ENCODE results near the gene STARD8.

STARD8 gene

GRCh38 chrX:68746988-68747387 lies 99.5 kb downstream of the STARD8 start:
- no peak for DNase-seq

DNA sequence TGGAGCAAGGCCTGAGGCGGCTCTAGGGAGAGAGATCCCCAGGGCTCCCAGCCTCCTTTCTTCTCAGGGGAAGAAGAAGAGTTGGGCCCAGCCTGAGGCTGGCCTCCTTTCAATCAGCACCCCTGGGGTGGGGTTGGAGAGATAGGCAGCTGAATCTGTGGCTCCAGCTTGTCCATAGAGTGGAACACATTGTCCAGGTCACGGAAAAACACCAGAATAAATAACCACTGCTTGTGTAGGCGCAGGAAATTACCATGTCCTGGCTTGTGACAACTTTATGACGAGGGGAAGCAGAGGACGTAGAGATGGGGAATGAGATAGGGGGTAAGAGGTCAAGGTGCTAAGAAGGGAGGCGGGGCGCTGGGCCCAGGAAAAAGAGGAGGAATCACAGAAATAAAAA lies 100.6 kb downstream of the STARD8 start:
- no peak for DNase-seq

DNA sequence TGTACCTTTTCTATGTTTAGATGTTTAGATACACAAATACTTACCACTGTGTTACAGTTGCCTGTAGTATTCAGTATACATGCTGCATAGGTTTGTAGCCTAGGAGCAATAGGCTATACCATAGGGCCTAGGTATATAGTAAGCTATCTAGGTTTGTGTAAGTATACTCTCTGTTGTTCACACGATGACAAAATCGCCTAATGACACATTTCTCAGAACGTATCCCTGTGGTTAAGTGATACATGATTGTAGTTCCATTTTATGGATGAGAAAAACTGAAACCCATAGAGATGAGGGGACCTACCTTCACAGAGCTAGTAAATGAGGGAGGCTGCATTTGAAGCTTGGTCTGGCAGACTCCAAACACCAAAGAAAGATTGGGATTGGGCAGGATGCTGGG lies 102.0 kb downstream of the STARD8 start:
- no peak for DNase-seq

GRCh38 chrX:68750316-68750715 lies 102.8 kb downstream of the STARD8 start:
- DNase-seq = no peak

- no peak for DNase-seq
Measured at GRCh38 chrX:68751372-68751771, 103.9 kb downstream of the STARD8 start.

GRCh38 chrX:68753218-68753617 lies 105.8 kb downstream of the STARD8 start:
- no peak for DNase-seq

- no peak for DNase-seq
Measured at GRCh38 chrX:68754406-68754805, 106.9 kb downstream of the STARD8 start.

- DNase-seq = no peak
Measured at GRCh38 chrX:68755616-68756125, 108.2 kb downstream of the STARD8 start.

- no peak for DNase-seq
Measured at GRCh38 chrX:68757331-68757730, 109.9 kb downstream of the STARD8 start.

DNA sequence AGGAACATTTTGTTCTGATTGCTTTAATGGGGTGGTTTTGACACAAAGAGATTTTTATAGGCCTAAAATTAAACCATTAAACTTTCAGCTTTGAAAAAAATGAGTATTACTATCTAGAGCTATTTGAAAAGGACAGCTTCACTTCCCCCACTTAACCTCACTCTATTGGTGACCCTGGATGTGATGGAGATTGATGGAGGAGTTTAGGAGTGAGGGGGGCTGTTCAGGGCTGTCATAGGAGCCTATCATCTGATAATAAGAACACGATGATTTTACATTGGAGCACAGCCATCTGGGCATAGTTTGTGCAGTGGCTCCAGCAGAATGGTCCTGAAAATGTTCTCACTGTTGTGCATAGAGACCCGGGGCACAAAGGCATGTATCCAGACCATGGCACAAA lies 110.3 kb downstream of the STARD8 start:
- DNase-seq = no peak

DNA sequence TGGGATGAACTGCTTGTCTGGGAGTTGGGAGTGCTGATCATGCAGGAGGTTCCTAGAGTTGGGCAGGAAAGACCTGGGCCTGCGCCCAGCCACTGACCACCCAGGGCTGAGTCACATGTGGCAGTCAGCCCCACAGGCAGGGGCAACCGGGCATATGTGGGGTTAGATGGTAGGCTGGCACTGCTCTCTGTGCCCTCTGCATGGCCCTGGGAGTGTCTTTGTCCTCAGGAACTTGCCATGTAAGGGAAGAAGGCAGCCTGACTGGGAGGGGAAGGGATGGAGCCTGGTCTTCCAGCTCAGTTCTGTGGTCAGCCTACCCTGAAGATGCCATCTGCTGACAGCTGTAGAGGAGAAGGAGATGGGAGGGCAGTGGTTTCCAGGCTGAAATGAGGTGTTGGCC lies 111.2 kb downstream of the STARD8 start:
- no peak for DNase-seq

DNA sequence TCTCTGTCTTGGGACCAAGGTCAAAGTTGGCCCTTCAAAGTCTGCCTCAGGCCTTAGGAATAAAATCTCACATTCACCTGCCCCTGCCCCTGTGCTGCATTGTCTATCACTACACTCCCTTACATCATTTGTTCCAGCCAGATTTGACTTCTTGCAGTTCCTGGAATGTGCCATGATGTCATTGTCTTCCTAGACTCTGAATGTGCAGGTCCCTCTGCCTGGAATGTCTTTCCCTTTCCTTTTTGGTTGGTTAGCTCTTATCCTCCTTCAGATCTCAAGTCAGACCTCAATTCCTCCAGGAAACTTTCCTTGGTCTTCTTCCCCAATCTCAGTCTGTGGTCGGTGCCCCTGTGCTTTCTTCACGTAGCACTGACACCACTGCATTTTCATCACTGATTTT lies 113.6 kb downstream of the STARD8 start:
- no peak for DNase-seq

DNA sequence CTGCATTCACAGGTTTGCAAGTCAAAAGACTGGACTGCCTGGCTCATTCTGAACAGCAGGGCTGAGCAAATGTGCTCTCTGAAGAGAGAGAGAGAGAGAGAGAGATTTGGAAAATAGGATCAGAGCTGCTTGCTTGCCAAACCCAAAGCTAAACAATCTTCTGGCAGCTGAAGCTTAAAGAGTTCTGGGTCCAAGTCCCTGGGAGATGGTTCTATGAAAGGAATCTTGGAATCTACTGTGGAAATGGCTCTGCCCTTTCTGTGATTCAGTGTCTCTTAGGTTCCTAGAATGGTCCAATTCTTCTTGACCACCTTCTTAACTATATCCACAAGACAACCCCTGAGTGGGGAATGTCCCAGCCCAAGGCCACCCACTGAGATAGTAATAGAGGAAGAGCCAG lies 115.3 kb downstream of the STARD8 start:
- DNase-seq = no peak

DNA sequence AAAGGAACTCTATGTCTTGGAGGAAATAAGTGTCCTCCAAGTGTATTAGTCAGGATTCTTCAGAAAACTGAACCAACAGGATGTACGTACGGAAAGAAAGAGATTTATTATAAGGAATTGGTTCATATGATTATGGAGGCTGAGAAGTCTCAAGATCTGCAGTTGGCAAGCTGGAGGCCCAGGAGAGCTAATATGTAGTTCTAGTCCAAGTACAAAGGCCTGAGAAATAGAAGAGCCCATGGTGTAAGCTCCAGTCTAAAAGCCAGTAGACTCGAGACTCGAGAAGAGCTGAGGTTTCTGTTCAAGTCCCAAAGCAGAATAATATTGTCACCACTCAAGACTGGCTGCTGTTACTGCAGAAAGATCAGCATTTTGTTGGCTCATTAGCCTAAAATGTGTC lies 116.0 kb downstream of the STARD8 start:
- no peak for DNase-seq

Measured in nucleus accumbens (tissue), 56 donors.